ENCODE measurements around the gene KCNK6. TPM values are rescaled to one million over a fixed set of nuclear protein-coding genes. Genes with fewer than 3 reads are reported as not detected.
"Not testable (repeated sequence)": the region's sequence is repeated elsewhere in the genome, so short reads cannot be mapped to it uniquely, and the experiment has no call there.

Gene KCNK6
- total and polyA plus RNA-seq, 5 donors: 2.2 to 3.0 (median 2.7) TPM

DNA sequence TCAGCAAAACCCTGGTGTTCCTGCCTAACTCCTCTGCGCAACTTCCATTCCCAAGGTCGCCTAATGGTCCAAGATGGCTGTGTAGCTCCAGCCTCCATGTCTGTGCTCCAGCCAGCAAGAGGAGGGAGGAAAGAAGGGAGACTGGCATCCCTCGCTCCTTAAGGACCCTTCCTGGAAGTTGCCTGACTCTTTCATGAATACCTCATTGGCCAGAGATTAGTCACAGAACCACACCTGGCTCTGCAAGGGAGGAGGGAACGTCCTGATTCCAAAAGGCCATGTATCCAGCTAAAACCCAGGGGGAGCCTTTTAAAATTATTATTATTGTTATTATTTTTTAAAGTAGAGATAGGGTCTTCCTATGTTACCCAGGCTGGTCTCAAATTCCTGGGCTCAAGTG lies 4.8 kb downstream of the KCNK6 start:
- no peaks in the 10 kb centered on the region for H3K4me1 ChIP-seq (ENCODE audit: control insufficient read depth, insufficient read depth, low read length)
- H3K9me3 ChIP-seq (ENCODE audit: control insufficient read depth, low read length): no peaks in the 10 kb centered on the region
- no peak overlapping the region for H3K27ac ChIP-seq (ENCODE audit: low read length)
- intact Hi-C loops (cut with DNase I): loop anchor here in 3 of 4 donors (5.0 to 10.0 kb wide), 3 partner anchors 72 to 420 kb away; partner anchors contain the start of genes SIPA1L3 (in 1 of the 3) and WDR87 (in 1 of the 3)
- no peaks in the 10 kb centered on the region for H3K27me3 ChIP-seq (ENCODE audit: control insufficient read depth, insufficient read depth)
- no peak overlapping the region for H3K4me3 ChIP-seq (ENCODE audit: low read length)
- WGBS: 94% methylated on average over 4 of the region's 4 CpGs
- ATAC-seq (no peak), DNase-seq (peak in 1 of 3 donors; percentile 3)

DNA sequence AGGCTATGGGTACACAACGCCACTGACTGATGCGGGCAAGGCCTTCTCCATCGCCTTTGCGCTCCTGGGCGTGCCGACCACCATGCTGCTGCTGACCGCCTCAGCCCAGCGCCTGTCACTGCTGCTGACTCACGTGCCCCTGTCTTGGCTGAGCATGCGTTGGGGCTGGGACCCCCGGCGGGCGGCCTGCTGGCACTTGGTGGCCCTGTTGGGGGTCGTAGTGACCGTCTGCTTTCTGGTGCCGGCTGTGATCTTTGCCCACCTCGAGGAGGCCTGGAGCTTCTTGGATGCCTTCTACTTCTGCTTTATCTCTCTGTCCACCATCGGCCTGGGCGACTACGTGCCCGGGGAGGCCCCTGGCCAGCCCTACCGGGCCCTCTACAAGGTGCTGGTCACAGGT lies 6.9 kb downstream of the KCNK6 start:
- H3K4me1 ChIP-seq (ENCODE audit: control insufficient read depth, insufficient read depth, low read length): no peaks in the 10 kb centered on the region
- no peak overlapping the region for H3K4me3 ChIP-seq (ENCODE audit: low read length)
- intact Hi-C loops (cut with DNase I): loop anchor here in 1 of 4 donors (10.0 kb wide), 1 partner anchor 422 kb away; the partner anchor contains the start of genes SIPA1L3 and WDR87
- H3K27ac ChIP-seq (ENCODE audit: low read length): no peak overlapping the region
- H3K27me3 ChIP-seq (ENCODE audit: control insufficient read depth, insufficient read depth): no peaks in the 10 kb centered on the region
- ATAC-seq (no peak), DNase-seq (peak in 1 of 3 donors; percentile 47)
- H3K9me3 ChIP-seq (ENCODE audit: control insufficient read depth, low read length): no peaks in the 10 kb centered on the region
- WGBS: 95% methylated on average over 22 of the region's 22 CpGs

DNA sequence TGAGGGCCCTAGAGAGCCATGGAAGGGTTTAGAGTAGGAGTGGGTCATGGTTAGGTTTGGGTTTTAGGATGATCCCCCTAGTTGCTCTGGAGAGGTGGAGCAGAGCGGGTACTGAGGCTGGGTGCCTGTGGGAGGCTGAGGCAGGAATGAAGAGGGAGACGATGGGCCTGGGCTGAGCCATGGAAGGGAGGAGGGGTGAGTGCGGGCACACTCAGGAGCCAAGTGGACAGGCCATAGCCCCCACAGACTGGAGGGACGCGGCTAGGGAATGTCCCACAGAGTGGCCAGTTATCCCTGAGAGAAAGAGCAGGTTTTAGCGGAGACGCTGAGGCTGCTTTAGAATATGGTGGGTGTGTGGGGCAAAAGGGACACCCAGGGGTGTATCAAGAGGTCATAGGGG lies 10.0 kb downstream of the KCNK6 start:
- no peak overlapping the region for H3K27ac ChIP-seq (ENCODE audit: low read length)
- 96% methylated on average over 7 of the region's 7 CpGs for WGBS
- ATAC-seq (no peak), DNase-seq (peak in 1 of 3 donors; percentile 14)
- H3K27me3 ChIP-seq (ENCODE audit: control insufficient read depth, insufficient read depth): no peaks in the 10 kb centered on the region
- H3K9me3 ChIP-seq (ENCODE audit: control insufficient read depth, low read length): no peaks in the 10 kb centered on the region
- intact Hi-C loops (cut with DNase I): loop anchor here (5.0 to 10.0 kb wide), 3 partner anchors 87 to 425 kb away; partner anchors contain the start of genes SIPA1L3 (in 3 of the 4) and WDR87 (in 3 of the 4)
- H3K4me3 ChIP-seq (ENCODE audit: low read length): no peak overlapping the region
- no peaks in the 10 kb centered on the region for H3K4me1 ChIP-seq (ENCODE audit: control insufficient read depth, insufficient read depth, low read length)

DNA sequence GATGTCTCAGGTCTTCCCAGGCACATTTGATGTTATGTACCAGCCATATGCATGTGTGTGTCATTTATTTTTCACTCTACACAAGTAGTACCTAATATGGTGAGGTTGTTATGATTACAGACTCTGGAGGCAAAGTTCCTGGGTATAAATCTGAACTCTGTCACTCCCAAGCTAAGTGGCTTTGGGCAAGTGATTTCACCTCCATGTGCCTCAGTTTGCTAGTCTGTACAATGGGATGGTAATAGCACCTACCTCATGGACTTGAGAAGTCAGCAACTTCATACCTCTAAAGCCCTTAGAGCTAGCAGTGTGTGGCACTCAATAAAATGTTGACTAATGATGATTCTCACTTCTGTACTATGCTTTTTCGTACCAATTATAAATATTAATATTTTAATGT lies 12.1 kb downstream of the KCNK6 start:
- Histone ChIP-seq H3K27me3 (ENCODE audit: control insufficient read depth, insufficient read depth) (no peaks in the 10 kb centered on the region), H3K27ac (ENCODE audit: low read length) (no peak overlapping the region), H3K4me1 (ENCODE audit: control insufficient read depth, insufficient read depth, low read length) (no peaks in the 10 kb centered on the region), H3K9me3 (ENCODE audit: control insufficient read depth, low read length) (no peaks in the 10 kb centered on the region), H3K4me3 (ENCODE audit: low read length) (no peak overlapping the region)
- ATAC-seq: no peak
- DNase-seq: no peak
- intact Hi-C loops (cut with DNase I): loop anchor here (2.0 to 10.0 kb wide), 4 partner anchors 89 to 427 kb away; partner anchors contain the start of genes SIPA1L3 (in 2 of the 4) and WDR87 (in 2 of the 4)
- WGBS: 91% methylated on average over 1 of the region's 1 CpG

DNA sequence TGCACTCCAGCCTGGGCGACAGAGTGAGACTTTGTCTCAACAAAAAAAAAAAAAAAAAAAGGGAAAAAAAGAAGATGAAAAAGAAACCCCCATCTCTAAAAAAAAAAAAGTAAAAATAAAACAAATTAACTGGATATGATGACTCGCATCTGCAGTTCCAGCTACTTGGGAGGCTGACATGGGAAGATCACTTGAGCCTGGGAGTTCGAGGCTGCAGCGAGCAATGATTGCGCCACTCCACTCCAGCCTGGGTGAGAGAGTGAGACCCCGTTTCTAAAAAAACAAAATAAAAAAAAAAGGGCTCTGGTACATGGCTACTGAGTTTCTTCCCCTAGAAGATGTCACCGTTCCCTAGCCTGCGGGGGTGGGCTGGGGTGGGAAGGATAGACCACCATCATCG lies 13.6 kb downstream of the KCNK6 start:
- ATAC-seq (no peak), DNase-seq (peak in 1 of 3 donors; percentile 15)
- WGBS: 90% methylated on average over 9 of the region's 9 CpGs
- H3K9me3 ChIP-seq (ENCODE audit: control insufficient read depth, low read length): no peaks in the 10 kb centered on the region
- intact Hi-C loops (cut with DNase I): loop anchor here (2.0 to 10.0 kb wide), 4 partner anchors 91 to 428 kb away; partner anchors contain the start of genes SIPA1L3 (in 2 of the 4) and WDR87 (in 2 of the 4)
- no peak overlapping the region for H3K27ac ChIP-seq (ENCODE audit: low read length)
- peaks cover 2% of the 10 kb centered on the region for H3K4me1 ChIP-seq (ENCODE audit: control insufficient read depth, insufficient read depth, low read length)
- H3K4me3 ChIP-seq (ENCODE audit: low read length): no peak overlapping the region
- no peaks in the 10 kb centered on the region for H3K27me3 ChIP-seq (ENCODE audit: control insufficient read depth, insufficient read depth)

DNA sequence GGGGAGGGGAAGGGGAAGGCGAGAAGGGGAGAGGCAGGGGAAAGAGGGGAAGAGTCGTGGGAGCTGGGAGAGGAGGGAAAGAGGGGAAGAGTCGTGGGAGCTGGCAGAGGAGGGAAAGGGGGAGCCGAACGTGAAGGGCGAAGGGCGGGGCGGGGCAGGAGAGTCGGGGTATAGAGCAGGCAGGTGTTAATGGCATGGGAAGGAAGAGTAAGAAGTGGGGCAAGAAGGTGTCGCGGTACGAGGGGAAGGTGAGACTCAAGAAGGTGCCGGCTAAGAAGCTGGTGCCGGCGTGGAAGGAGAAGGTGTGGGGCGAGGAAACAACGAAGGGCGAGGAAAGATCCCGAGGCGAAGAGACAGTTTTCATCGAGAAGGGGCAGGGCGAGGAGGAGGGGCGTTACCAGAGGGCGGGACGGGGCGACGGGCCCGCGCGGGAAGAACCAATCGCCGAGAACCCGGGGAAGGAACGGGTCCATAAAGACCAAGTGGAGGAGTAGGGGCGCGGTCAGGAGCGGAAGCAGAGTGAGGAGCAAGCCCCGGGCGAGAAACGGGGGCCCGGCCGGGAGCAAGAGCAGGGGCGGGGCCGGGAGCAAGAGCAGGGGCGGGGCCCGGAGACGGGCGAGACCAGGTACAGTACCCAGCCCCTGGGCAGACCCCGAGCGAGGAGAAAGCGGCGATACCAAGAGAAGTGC lies 16.4 kb downstream of the KCNK6 start:
- H3K27ac ChIP-seq (ENCODE audit: low read length): peak overlapping the region; percentile 88
- DNase-seq: peak; percentile 96 to 98 (median 97)
- H3K27me3 ChIP-seq (ENCODE audit: control insufficient read depth, insufficient read depth): no peaks in the 10 kb centered on the region
- intact Hi-C loops (cut with DNase I): loop anchor here in 3 of 4 donors (2.0 to 10.0 kb wide), 5 partner anchors 36 to 431 kb away; partner anchors contain the start of genes PSMD8 (in 2 of the 3), SIPA1L3 (in 2 of the 3) and WDR87 (in 2 of the 3)
- peak; percentile 95 for ATAC-seq
- 1% methylated on average over 52 of the region's 52 CpGs for WGBS
- no peaks in the 10 kb centered on the region for H3K9me3 ChIP-seq (ENCODE audit: control insufficient read depth, low read length)
- peak overlapping the region; percentile 73 for H3K4me3 ChIP-seq (ENCODE audit: low read length)
- H3K4me1 ChIP-seq (ENCODE audit: control insufficient read depth, insufficient read depth, low read length): peaks cover 2% of the 10 kb centered on the region

DNA sequence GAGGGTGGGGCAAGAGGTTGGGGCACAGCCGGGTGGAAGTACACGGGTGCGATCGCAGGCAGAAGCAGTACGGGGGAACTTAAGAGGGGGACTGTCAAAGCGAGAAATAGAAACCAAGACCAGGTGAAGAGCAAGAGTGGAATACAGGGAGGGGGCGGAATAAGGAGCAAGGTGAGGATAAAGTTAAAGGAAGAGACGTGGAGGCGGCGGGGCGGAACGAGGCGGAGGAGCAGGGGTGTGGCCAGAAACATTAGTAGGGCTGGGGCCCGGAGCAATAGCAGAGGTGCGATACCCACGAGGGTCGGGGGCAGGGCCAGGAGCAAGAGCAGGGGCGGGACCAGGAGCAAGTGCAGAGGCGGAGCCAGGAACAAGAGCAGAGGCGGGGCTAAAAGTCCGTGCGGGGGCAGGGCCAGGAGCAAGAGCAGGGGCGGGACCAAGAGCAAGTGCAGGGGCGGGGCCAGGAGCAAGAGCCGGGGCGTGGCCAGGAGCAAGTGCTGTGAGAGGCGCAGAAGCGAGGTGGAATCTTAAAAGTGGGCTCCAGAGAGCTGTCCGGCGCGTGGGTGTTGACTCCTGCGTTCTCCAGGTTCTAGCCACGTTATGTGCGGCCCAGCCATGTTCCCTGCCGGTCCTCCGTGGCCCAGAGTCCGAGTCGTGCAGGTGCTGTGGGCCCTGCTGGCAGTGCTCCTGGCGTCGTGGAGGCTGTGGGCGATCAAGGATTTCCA lies 17.2 kb downstream of the KCNK6 start:
- ATAC-seq: peak; percentile 87
- peak; percentile 96 to 98 (median 98) for DNase-seq
- WGBS: 4% methylated on average over 41 of the region's 41 CpGs
- intact Hi-C loops (cut with DNase I): loop anchor here in 3 of 4 donors (5.0 to 10.0 kb wide), 3 partner anchors 36 to 432 kb away; partner anchors contain the start of genes PSMD8 (in 2 of the 3), SIPA1L3 (in 2 of the 3) and WDR87 (in 2 of the 3)
- H3K9me3 ChIP-seq (ENCODE audit: control insufficient read depth, low read length): no peaks in the 10 kb centered on the region
- H3K4me3 ChIP-seq (ENCODE audit: low read length): peak overlapping the region; percentile 73
- H3K27me3 ChIP-seq (ENCODE audit: control insufficient read depth, insufficient read depth): no peaks in the 10 kb centered on the region
- peaks cover 2% of the 10 kb centered on the region for H3K4me1 ChIP-seq (ENCODE audit: control insufficient read depth, insufficient read depth, low read length)
- peak overlapping the region; percentile 86 for H3K27ac ChIP-seq (ENCODE audit: low read length)

DNA sequence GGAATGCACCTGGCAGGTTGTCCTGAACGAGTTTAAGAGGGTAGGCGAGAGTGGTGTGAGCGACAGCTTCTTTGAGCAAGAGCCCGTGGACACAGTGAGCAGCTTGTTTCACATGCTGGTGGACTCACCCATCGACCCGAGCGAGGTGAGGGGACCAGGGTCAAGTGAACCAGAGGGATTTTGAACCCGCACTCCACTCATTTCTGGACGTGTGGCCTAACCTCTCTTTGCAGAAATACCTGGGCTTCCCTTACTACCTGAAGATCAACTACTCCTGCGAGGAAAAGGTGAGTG lies 17.7 kb downstream of the KCNK6 start:
- peaks cover 2% of the 10 kb centered on the region for H3K4me1 ChIP-seq (ENCODE audit: control insufficient read depth, insufficient read depth, low read length)
- WGBS: 67% methylated on average over 10 of the region's 10 CpGs
- no peak for DNase-seq
- peak overlapping the region; percentile 73 for H3K4me3 ChIP-seq (ENCODE audit: low read length)
- H3K27me3 ChIP-seq (ENCODE audit: control insufficient read depth, insufficient read depth): no peaks in the 10 kb centered on the region
- ATAC-seq: no peak
- no peak overlapping the region for H3K27ac ChIP-seq (ENCODE audit: low read length)
- intact Hi-C loops (cut with DNase I): loop anchor here in 3 of 4 donors (5.0 to 10.0 kb wide), 3 partner anchors 35 to 433 kb away; partner anchors contain the start of genes PSMD8 (in 2 of the 3), SIPA1L3 (in 2 of the 3) and WDR87 (in 2 of the 3)
- no peaks in the 10 kb centered on the region for H3K9me3 ChIP-seq (ENCODE audit: control insufficient read depth, low read length)

DNA sequence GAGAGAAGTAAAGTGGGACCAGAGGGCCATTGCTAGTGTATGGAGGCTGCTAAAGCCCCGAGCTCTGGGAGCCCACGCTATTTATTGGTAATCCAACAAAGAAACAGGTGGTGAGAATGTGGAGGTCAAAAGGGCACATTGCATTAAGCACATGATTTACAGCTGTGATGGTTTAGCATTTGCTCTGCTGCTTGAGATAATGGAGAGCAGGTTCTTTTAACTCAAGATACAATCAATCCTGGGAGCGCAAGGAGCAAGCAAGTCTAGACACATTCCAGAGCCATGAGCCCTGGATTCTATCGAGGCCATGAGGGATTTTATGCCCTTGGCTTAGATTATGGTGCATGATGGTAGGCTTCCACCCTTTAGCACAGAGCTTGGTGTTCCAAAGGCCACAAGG lies 19.4 kb downstream of the KCNK6 start:
- not testable (repeated sequence) for ATAC-seq; H3K4me3 ChIP-seq (ENCODE audit: low read length); H3K9me3 ChIP-seq (ENCODE audit: control insufficient read depth, low read length); DNase-seq; H3K27ac ChIP-seq (ENCODE audit: low read length); H3K4me1 ChIP-seq (ENCODE audit: control insufficient read depth, insufficient read depth, low read length); H3K27me3 ChIP-seq (ENCODE audit: control insufficient read depth, insufficient read depth)
- WGBS: 75% methylated on average over 4 of the region's 4 CpGs
- intact Hi-C loops (cut with DNase I): loop anchor here in 3 of 4 donors (5.0 to 10.0 kb wide), 3 partner anchors 33 to 434 kb away; partner anchors contain the start of genes PSMD8 (in 2 of the 3), SIPA1L3 (in 2 of the 3) and WDR87 (in 2 of the 3)

DNA sequence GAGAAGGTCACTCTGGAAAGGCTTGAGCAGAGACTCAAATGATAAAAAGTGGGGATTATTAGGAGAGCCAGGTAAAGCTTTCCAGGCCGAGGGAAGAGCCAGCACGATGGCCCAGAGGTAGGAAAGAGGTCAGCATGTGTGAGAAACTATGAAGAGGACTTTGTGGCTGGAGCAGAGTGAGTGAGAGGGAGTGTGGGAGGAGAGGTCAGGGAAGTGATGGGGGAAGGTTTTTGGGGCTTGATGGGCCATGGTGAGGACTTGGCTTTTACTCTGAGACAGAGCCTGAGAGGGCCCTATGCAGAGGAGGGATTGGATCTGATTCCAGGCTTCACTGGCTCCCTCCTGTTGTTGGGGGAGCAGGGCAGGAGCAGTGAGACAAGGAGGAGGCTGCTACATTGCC lies 21.3 kb downstream of the KCNK6 start:
- Histone ChIP-seq H3K27ac (ENCODE audit: low read length) (no peak overlapping the region), H3K4me3 (ENCODE audit: low read length) (no peak overlapping the region), H3K4me1 (ENCODE audit: control insufficient read depth, insufficient read depth, low read length) (peaks cover 2% of the 10 kb centered on the region), H3K27me3 (ENCODE audit: control insufficient read depth, insufficient read depth) (no peaks in the 10 kb centered on the region), H3K9me3 (ENCODE audit: control insufficient read depth, low read length) (no peaks in the 10 kb centered on the region)
- 90% methylated on average over 2 of the region's 2 CpGs for WGBS
- intact Hi-C loops (cut with DNase I): no loop called here
- ATAC-seq: no peak
- DNase-seq: peak in 1 of 3 donors; percentile 16

All from right cardiac atrium (tissue), 5 donors.